ENCODE results near the gene RNF151.
A peak's percentile ranks its signal among the peaks of the same experiment; 100 is the strongest.

The RNF151 gene

DNA sequence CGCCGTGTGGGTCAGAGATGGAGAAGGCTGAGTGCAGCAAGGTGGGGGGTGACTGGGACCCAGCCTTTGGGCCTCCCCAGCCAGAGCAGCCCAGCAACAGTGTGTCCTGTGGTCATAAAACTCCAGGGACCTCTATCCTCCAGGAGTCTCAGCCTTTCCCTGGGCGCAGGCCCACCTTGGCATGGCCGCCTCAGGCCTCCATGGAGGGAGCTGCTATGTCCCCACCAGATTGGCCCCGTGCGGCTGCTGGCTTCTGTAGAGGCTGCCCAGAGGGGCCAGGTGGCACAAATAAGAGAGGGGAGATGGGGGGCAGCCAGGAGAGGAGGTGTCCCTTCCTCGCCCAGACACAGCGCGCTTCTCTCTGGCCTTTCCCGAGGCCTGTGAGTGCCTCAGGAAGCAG, 20.5 kb downstream of the RNF151 start:
- Mint-ChIP-seq H3K4me1 (ENCODE audit: low read depth) (peaks cover 23% of the 10 kb centered on the region), H3K27ac (no peak overlapping the region), H3K27me3 (peaks cover 5% of the 10 kb centered on the region), H3K9me3 (ENCODE audit: low read depth) (no peaks in the 10 kb centered on the region), H3K4me3 (no peak overlapping the region), H3K36me3 (no peaks in the 10 kb centered on the region)

DNA sequence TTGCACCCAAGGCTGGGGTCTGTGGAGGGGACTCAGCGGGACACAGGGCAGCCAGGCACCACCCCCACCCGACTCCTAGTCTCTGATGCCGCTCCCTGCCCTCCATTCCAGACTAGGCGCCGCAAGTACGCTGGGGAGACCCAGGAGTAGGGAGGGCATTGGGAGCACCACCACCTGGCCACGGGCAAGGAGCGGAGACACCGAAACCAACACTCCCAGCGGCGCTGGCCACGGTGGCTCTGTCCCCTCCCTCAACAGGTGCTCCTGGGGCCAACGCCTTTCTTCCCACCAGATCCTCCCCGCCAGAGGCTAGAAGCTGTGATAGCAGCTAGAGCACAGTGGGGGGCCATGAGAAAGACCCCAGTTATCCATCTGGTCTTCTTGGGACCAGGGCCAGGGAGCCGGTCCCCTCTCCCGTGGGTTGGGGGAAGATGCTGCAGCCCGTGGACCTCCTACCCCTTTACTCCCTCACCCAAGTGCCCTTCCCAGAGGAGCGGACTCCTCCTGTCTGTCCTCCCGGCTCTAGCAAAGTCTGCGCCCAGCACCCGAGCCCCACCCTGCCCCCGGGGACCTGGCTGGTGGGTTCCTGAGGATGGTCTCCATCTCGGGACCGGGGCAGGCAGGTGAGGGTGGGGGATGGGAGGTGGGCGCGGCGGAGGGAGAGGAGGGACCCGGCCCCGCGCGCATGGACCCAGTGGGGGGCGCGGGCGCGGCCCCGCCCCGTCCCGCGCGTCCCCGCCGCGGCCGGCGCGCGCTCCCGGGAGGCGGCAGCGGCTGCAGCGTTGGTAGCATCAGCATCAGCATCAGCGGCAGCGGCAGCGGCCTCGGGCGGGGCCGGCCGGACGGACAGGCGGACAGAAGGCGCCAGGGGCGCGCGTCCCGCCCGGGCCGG, 22.8 kb downstream of the RNF151 start, which contains the start of gene SYNGR3:
Gene SYNGR3 (plus strand): TSS at position 762 of the 892 bp plus-strand sequence. CDS start 133 bp downstream, outside the sequence.
- peaks cover 19% of the 10 kb centered on the region for H3K4me1 Mint-ChIP-seq (ENCODE audit: low read depth)
- H3K27me3 Mint-ChIP-seq = peaks cover 5% of the 10 kb centered on the region
- no peak within 1 kb of the TSS for H3K27ac Mint-ChIP-seq
- no peaks in the 10 kb centered on the region for H3K9me3 Mint-ChIP-seq (ENCODE audit: low read depth)
- H3K36me3 Mint-ChIP-seq = no peaks in the 10 kb centered on the region
- H3K4me3 Mint-ChIP-seq = peak within 1 kb of the TSS; percentile 78

DNA sequence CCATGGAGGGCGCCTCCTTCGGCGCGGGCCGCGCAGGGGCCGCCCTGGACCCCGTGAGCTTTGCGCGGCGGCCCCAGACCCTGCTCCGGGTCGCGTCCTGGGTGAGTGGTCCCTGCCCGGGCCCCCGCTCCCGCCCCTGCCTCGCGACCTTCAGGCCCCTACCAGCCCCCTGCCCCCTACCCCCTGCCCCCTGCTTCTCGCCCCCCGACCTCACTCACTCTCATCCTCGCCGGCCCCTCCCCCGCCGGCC, 23.4 kb downstream of the RNF151 start:
- Mint-ChIP-seq H3K4me1 (ENCODE audit: low read depth) (peaks cover 16% of the 10 kb centered on the region), H3K27ac (no peak overlapping the region), H3K27me3 (peaks cover 5% of the 10 kb centered on the region), H3K9me3 (ENCODE audit: low read depth) (no peaks in the 10 kb centered on the region), H3K4me3 (no peak overlapping the region), H3K36me3 (no peaks in the 10 kb centered on the region)

DNA sequence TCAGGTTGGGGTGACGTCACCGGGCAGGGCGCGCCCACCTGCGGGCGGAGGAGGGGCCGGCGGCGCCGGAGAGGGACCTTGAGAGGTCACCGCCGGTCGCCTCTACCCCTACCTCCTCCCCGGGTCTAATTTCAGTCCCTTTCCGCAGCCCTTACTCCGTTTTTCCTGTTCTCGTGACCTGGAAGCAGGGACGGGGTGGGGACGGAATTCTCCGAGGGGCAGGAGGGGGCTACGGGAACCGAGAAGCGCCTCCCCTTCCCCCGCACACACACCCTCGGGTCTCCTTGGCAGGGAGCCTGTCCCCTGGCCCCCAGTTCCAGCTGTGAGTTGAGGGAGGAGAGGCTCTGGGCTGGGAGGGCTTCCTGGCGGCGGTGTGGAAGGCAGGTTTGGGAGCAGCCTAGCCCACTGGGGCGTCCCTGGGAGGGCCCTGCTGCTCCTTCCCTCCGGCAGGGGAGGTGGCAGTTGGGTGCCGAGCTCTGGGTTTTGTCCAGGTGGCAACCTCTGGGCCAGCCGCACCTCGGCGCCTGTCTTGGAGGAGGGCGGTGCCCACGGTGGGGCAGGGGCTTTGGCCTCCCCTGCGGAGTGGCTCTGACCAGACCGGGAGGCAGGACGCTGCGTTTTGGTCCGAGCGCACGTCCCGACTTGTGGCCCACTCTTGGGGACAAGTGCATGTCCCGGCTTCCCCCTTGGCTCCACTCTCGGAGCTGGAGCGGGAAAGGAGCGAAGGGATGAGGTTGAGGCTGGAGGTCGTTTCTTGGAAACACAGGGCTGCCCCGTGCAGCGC, 23.9 kb downstream of the RNF151 start:
- H3K27ac Mint-ChIP-seq = peak overlapping the region; percentile 50
- peak overlapping the region; percentile 78 for H3K4me3 Mint-ChIP-seq
- no peaks in the 10 kb centered on the region for H3K36me3 Mint-ChIP-seq
- no peaks in the 10 kb centered on the region for H3K9me3 Mint-ChIP-seq (ENCODE audit: low read depth)
- peaks cover 5% of the 10 kb centered on the region for H3K27me3 Mint-ChIP-seq
- peaks cover 16% of the 10 kb centered on the region for H3K4me1 Mint-ChIP-seq (ENCODE audit: low read depth)

DNA sequence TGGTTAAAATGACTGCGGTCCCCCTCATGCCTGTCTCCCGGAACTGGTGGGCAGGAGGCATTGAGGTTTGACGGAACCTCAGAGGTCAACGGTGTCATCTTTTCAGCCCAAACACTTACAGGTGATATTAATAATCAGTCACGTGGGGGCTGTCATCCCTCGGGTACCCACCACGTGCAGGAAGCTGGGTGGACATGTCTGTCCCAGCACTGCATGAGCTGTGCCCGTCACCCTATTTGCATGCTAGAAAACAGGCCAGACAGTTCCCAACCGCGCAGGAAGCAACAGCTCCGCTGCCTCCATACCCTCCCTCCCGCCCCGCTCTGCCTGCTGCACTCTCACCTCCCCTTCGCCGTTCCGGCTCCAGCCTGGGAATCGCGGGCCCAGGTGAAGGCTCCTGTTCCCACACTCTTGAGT, 24.5 kb downstream of the RNF151 start:
- no peaks in the 10 kb centered on the region for H3K9me3 Mint-ChIP-seq (ENCODE audit: low read depth)
- H3K27ac Mint-ChIP-seq = peak overlapping the region; percentile 54
- H3K4me1 Mint-ChIP-seq (ENCODE audit: low read depth) = peaks cover 17% of the 10 kb centered on the region
- H3K27me3 Mint-ChIP-seq = peaks cover 5% of the 10 kb centered on the region
- H3K4me3 Mint-ChIP-seq = peak overlapping the region; percentile 78
- no peaks in the 10 kb centered on the region for H3K36me3 Mint-ChIP-seq

DNA sequence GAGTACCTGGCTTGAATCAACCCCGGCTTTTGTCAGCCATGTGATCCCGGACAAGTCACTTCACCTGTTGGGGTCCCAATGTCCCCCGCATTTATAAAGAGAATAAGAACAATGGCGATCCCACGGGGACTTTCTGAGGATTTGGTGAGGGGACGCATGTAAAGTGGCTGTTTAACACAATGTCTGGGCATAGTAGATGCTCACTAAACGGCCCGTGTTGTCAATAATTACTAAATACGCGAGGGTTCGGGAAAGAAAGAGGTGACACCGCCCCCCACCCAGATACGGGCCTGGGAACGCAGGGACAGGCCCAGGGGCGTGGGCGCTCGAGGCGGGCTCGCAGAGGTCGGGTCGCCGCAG, 24.9 kb downstream of the RNF151 start:
- Mint-ChIP-seq H3K27me3 (peaks cover 5% of the 10 kb centered on the region), H3K36me3 (no peaks in the 10 kb centered on the region), H3K4me1 (ENCODE audit: low read depth) (peaks cover 19% of the 10 kb centered on the region), H3K27ac (peak overlapping the region; percentile 54), H3K4me3 (peak overlapping the region; percentile 78), H3K9me3 (ENCODE audit: low read depth) (no peaks in the 10 kb centered on the region)

DNA sequence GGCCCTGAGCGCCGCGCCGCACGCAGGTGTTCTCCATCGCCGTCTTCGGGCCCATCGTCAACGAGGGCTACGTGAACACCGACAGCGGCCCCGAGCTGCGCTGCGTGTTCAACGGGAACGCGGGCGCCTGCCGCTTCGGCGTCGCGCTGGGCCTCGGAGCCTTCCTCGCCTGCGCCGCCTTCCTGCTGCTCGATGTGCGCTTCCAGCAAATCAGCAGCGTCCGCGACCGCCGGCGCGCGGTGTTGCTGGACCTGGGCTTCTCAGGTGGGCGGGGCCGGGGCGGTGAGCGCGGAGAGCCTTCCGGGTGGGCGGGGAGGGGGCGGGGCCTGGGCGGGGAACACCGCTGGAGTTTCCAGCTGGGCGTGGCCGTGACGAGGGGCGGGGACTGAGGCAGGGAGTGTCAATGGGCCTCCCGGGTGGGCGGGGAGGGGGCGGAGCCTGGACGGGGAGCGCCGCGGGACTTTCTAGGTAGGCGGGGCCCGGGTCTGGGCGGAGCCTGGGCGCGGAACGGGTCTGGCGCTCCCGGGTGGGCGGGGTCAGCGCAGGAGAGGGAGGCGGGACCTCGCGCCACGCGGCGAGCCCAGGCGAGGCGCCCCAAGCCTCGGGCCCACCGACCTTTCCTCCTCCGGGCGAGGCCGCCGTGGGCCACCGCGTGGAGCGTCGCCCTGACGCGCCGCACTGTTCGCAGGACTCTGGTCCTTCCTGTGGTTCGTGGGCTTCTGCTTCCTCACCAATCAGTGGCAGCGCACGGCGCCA, 25.5 kb downstream of the RNF151 start:
- Mint-ChIP-seq H3K36me3 (no peaks in the 10 kb centered on the region), H3K27ac (no peak overlapping the region), H3K4me1 (ENCODE audit: low read depth) (peaks cover 19% of the 10 kb centered on the region), H3K9me3 (ENCODE audit: low read depth) (no peaks in the 10 kb centered on the region), H3K27me3 (peaks cover 5% of the 10 kb centered on the region), H3K4me3 (peak overlapping the region; percentile 27)

DNA sequence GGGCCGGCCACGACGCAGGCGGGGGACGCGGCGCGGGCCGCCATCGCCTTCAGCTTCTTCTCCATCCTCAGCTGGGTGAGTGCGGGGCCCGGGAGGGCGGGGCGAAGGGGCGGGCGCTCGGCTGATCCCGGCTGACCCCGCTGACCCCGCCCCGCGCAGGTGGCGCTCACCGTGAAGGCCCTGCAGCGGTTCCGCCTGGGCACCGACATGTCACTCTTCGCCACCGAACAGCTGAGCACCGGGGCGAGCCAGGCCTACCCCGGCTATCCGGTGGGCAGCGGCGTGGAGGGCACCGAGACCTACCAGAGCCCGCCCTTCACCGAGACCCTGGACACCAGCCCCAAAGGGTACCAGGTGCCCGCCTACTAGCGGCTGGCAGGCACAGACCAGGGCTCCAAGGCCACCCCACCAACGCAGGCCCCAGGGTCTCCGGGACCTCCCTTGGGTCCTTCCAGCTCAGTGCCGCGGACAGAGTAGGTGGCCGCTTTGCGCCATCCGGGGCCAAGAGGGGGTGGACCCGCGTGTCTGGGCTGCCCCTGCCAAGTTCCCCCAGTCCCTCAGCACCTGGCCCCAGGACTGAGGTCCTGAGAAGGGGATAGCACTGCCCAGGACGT, 26.2 kb downstream of the RNF151 start:
- H3K4me1 Mint-ChIP-seq (ENCODE audit: low read depth) = peaks cover 19% of the 10 kb centered on the region
- H3K9me3 Mint-ChIP-seq (ENCODE audit: low read depth) = no peaks in the 10 kb centered on the region
- peaks cover 2% of the 10 kb centered on the region for H3K36me3 Mint-ChIP-seq
- H3K4me3 Mint-ChIP-seq = no peak overlapping the region
- H3K27me3 Mint-ChIP-seq = peaks cover 5% of the 10 kb centered on the region
- H3K27ac Mint-ChIP-seq = no peak overlapping the region

DNA sequence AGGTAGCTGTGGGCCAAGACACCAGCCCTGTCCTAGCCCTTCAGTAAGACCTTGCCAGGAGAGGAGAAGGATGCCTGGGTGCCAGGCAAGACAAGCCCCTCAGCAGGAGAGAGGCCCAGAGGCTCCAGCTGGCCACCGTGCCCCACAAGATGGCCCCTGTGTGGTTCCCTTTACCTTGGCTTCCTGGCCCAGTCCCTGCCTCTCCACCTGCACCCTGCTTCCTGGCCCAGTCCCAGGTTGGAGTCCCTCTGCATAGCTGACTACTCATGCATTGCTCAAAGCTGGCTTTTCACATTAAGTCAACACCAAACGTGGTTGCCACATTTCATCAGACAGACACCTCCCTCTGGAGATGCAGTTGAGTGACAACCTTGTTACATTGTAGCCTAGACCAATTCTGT, 27.1 kb downstream of the RNF151 start:
- H3K9me3 Mint-ChIP-seq (ENCODE audit: low read depth) = no peaks in the 10 kb centered on the region
- peaks cover 2% of the 10 kb centered on the region for H3K36me3 Mint-ChIP-seq
- H3K4me3 Mint-ChIP-seq = no peak overlapping the region
- peaks cover 3% of the 10 kb centered on the region for H3K27me3 Mint-ChIP-seq
- peaks cover 18% of the 10 kb centered on the region for H3K4me1 Mint-ChIP-seq (ENCODE audit: low read depth)
- peak overlapping the region; percentile 8 for H3K27ac Mint-ChIP-seq

DNA sequence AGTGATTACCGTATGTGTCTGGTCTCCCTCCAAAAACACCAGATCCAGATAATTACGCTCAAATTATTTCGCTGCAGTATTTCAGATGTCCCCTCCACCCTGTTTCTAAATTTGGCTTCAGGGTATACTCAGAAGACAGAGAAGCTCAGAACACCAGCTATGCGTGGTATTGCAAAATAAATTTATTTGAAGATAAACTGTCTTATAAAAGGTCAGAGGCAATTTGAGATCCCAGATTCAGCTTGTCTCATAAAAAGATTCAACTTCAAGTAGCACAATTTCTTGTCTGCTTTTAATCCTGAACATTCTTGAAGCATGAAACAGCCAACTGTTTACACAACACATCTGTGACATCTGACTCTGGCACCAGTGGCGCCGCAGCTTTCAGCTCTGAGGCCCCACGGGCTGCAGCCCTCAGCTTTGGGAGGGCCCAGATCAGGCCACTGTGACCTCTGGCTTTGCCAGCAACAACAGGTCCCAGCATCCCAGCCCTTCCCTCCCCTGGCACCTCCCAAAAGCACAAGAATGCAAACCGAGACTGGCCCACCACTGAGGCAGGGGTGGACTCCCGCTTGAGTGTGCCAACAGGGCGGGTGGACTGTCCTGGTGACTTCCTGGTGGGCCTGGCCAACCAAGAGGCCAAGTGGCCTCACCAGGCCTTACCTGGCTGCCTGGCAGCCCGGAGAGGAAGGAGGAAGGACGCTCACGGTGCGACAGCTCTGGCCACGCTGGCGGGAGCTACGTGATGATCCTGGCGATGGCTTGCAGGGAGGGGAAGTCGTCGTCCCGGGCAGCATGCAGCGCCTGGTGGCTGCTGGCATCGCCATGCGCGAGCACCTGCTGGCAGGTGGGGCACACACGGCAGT, 31.1 kb downstream of the RNF151 start:
- no peak overlapping the region for H3K27ac Mint-ChIP-seq
- H3K27me3 Mint-ChIP-seq = no peaks in the 10 kb centered on the region

DNA sequence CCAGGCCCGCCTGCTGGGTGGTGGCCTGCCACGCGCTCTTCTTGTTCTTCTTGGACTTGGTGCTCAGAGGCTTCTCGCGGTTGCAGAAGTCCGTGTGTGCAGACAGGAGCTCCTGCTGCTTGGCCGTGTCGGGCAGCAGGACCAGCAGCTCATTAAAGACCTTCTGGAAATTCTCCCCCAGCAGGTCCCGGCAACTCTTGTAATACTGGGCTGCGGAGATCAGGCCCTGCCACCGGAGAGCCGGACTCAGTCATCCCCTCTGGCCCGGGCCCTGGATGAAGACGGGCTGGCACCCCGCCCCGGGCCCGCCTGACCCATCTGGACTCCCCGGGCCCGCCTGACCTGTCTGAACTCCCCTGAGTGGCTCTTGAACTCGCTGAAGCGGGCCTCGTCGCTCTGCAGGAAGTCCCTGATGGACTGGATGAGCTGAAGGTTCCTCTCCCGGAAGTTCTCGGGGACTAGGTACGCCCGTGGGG, 31.7 kb downstream of the RNF151 start:
- Mint-ChIP-seq H3K36me3 (peaks cover 4% of the 10 kb centered on the region), H3K27ac (no peak overlapping the region), H3K9me3 (ENCODE audit: low read depth) (no peaks in the 10 kb centered on the region), H3K4me3 (no peak overlapping the region), H3K27me3 (no peaks in the 10 kb centered on the region), H3K4me1 (ENCODE audit: low read depth) (peaks cover 8% of the 10 kb centered on the region)

More for the DNA sequence above, 31.1 kb downstream of the RNF151 start:
- H3K36me3 Mint-ChIP-seq = peaks cover 4% of the 10 kb centered on the region
- no peak overlapping the region for H3K4me3 Mint-ChIP-seq
- H3K9me3 Mint-ChIP-seq (ENCODE audit: low read depth) = no peaks in the 10 kb centered on the region
- H3K4me1 Mint-ChIP-seq (ENCODE audit: low read depth) = peaks cover 8% of the 10 kb centered on the region

DNA sequence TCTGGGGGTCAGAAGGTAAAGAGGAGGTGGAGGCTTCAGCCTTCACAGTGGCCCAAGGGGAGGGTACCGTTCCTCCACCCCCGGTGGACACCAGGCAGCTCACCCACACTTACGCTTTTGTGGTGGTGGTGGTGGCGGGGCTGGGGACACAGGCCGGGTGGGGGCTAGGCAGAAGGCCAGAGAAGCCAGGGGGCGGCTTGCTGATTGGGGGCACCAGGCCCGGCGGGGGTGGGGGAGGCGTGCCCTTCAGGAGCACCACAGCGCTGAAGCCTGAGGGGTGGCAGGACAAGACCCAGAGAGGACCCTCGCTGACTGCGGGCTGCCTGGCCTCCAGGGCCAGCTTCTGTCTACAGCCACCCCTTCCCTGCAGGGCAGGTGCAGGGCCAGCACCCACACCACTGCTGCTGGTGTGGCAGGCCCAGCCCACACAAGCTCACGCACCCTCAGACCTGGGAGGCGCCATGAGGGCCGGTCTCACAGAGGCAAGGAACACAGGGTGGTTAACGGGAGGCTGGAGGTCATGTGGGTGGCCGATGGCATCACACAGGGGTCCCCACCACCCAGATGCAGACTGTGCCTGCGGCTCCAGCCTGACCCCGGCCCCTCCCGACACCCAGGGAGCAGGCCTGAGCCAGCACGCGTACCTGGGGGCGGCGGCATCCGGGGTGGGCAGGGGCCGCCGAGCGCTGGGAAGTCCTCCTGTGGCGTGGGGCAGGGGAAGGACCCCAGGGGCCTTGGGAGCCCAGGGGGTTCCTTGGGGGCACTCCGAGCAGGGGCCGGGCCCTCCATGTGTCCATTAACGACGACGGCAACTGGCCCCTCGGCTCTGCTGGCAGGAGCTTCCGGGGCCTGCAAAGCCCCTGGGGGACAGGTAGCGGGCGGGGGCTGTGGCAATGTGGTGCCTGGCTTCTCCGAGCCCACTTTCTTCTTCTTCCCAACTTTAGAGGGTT, 32.5 kb downstream of the RNF151 start:
- Mint-ChIP-seq H3K36me3 (peaks cover 4% of the 10 kb centered on the region), H3K4me1 (ENCODE audit: low read depth) (peaks cover 4% of the 10 kb centered on the region), H3K27ac (no peak overlapping the region), H3K9me3 (ENCODE audit: low read depth) (no peaks in the 10 kb centered on the region), H3K27me3 (no peaks in the 10 kb centered on the region), H3K4me3 (no peak overlapping the region)
